ENCODE results near the gene PEAK3.

The PEAK3 gene

GRCh38 chr19:2240881-2241760 lies 40.9 kb downstream of the PEAK3 start:
- DNase-seq (ENCODE audit: extremely low read depth, low read depth), result no peak
- no peak for TF ChIP-seq CTCF (IDR thresholded peaks at IDR 0.05; ENCODE audit: low read depth, low read length)

GRCh38 chr19:2239771-2240770 lies 41.9 kb downstream of the PEAK3 start:
- no peak for DNase-seq (ENCODE audit: extremely low read depth, low read depth)
- no peak for TF ChIP-seq CTCF (IDR thresholded peaks at IDR 0.05; ENCODE audit: low read depth, low read length)

- TF ChIP-seq CTCF (IDR thresholded peaks at IDR 0.05; ENCODE audit: low read depth, low read length), result no peak
- DNase-seq (ENCODE audit: extremely low read depth, low read depth), result no peak
These were observed 42.8 kb downstream of the PEAK3 start for GRCh38 chr19:2239173-2239572.

- no peak for DNase-seq (ENCODE audit: extremely low read depth, low read depth)
- no peak for TF ChIP-seq CTCF (IDR thresholded peaks at IDR 0.05; ENCODE audit: low read depth, low read length)
These were observed 44.2 kb downstream of the PEAK3 start for GRCh38 chr19:2237869-2238153.

- no peak for DNase-seq (ENCODE audit: extremely low read depth, low read depth)
- no peak for TF ChIP-seq CTCF (IDR thresholded peaks at IDR 0.05; ENCODE audit: low read depth, low read length)
These were observed 44.7 kb downstream of the PEAK3 start for GRCh38 chr19:2237051-2237868.

GRCh38 chr19:2236314-2237050 lies 45.5 kb downstream of the PEAK3 start, which contains the start of the genes PLEKHJ1 and SF3A2:
Gene PLEKHJ1 (minus strand): TSS chr19:2236329. CDS start chr19:2236248, 81 bp downstream.
Gene SF3A2 (plus strand): TSS chr19:2236824. CDS start chr19:2243419, 6,595 bp downstream.
- peak; percentile 94 for DNase-seq (ENCODE audit: extremely low read depth, low read depth)
- TF ChIP-seq CTCF (IDR thresholded peaks at IDR 0.05; ENCODE audit: low read depth, low read length), result peak; percentile 87

All from AG09319 (cell line).